ENCODE data around the gene PIAS4. TPM values are rescaled to one million over a fixed set of nuclear protein-coding genes. Genes with fewer than 3 reads are reported as not detected.

The PIAS4 gene
- total and polyA plus RNA-seq, 2 of the 13 experiments (the other 11 are each of a cell fraction or from before 2014, with no cell fraction given), result 9.0 to 20.1 TPM

DNA sequence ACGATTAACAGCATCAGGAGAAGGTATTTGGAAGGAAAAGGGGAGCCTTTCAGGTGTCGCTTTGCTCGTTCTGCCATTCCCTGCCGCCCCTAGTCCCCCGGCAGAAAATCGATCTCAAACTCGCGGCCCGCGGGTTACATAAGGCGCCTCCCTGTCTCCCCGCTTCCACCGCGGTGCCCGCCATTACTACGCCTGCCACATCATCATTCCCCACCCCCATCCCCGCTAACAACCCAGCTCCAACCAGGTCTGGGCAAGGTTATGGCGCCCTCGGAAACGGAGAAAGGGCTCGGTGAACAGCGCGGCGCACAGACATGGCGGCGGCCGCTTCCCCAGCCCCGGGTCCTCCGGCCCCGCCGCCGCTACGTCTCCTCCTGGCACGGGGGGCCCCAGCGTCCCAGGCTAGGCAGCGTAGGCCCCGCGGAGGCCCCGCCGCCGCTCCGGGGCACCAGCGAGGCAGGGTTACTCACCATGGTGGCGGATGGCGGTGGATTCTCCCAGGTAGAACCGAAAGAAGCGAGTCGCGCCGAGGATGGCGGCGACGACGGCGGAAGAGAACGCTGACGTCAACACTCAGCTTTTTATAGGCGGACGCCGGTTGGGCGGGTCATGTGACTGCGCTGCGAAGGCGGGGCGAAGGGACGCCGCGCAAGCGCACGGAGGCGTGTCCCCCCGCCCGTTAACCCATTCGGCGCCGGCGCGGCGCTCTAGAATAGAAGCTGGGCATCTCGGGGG is 22.5 kb upstream of the PIAS4 start, which contains the start of gene EEF2 (continued):
- TF ChIP-seq ZNF274 (CRISPR knock-in tag; IDR thresholded peaks at IDR 0.05) (peak; percentile 74; the same call in 1 of the 2 replicates), MBD4 (IDR thresholded peaks at IDR 0.05; ENCODE audit: borderline replicate concordance, low read length) (no peak), CREM (IDR thresholded peaks at IDR 0.05) (peak; percentile 78), CREM (CRISPR knock-in tag; IDR thresholded peaks at IDR 0.05) (no peak), PAWR (CRISPR knock-in tag; IDR thresholded peaks at IDR 0.05; ENCODE audit: borderline replicate concordance) (no peak), ZNF446 (CRISPR knock-in tag; IDR thresholded peaks at IDR 0.05) (peak; percentile 87; the same call in 1 of the 2 replicates), TFAP4 (IDR thresholded peaks at IDR 0.05; ENCODE audit: borderline replicate concordance, low read depth) (no peak; the same call in 1 of the 2 replicates), IKZF4 (CRISPR knock-in tag; IDR thresholded peaks at IDR 0.05; ENCODE audit: borderline replicate concordance, low read depth, not compliant biosample characterization) (no peak), KDM6A (CRISPR knock-in tag; IDR thresholded peaks at IDR 0.05; ENCODE audit: low read depth) (no peak), MZF1 (CRISPR knock-in tag; IDR thresholded peaks at IDR 0.05; ENCODE audit: borderline replicate concordance) (no peak), SIX1 (CRISPR knock-in tag; IDR thresholded peaks at IDR 0.05; ENCODE audit: borderline replicate concordance) (no peak), PLRG1 (conservative IDR thresholded peaks at IDR 0.05) (no peak), TP53 (CRISPR knock-in tag; conservative IDR thresholded peaks at IDR 0.05) (no peak), ZFYVE20 (CRISPR knock-in tag; IDR thresholded peaks at IDR 0.05; ENCODE audit: borderline replicate concordance, low read depth) (no peak), E2F5 (CRISPR knock-in tag; conservative IDR thresholded peaks at IDR 0.05) (no peak), NFE2L1 (CRISPR knock-in tag; IDR thresholded peaks at IDR 0.05; ENCODE audit: borderline replicate concordance) (no peak), ZNF768 (CRISPR knock-in tag; IDR thresholded peaks at IDR 0.05) (peak; percentile 89)
- TF ChIP-seq, protein P1, sequence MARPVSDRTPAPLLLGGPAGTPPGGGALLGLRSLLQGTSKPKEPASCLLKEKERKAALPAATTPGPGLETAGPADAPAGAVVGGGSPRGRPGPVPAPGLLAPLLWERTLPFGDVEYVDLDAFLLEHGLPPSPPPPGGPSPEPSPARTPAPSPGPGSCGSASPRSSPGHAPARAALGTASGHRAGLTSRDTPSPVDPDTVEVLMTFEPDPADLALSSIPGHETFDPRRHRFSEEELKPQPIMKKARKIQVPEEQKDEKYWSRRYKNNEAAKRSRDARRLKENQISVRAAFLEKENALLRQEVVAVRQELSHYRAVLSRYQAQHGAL (CRISPR knock-in tag; IDR thresholded peaks at IDR 0.05; ENCODE audit: not compliant biosample characterization), result peak; percentile 43
- TF ChIP-seq, protein P2, sequence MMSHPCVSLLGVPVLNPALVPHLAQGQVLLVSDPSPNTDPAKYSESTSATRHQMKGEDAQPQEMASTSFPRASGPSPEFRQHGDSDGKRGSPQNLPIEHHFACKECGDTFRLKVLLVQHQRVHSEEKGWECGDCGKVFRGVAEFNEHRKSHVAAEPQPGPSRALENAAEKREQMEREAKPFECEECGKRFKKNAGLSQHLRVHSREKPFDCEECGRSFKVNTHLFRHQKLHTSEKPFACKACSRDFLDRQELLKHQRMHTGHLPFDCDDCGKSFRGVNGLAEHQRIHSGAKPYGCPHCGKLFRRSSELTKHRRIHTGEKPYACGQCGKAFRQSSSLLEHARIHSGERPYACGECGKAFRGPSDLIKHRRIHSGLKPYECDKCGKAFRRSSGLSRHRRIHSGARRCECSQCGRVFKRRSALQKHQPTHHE (CRISPR knock-in tag; IDR thresholded peaks at IDR 0.05; ENCODE audit: borderline replicate concordance), result peak; percentile 77; the same call in 1 of the 2 replicates
- TF ChIP-seq, protein P3, sequence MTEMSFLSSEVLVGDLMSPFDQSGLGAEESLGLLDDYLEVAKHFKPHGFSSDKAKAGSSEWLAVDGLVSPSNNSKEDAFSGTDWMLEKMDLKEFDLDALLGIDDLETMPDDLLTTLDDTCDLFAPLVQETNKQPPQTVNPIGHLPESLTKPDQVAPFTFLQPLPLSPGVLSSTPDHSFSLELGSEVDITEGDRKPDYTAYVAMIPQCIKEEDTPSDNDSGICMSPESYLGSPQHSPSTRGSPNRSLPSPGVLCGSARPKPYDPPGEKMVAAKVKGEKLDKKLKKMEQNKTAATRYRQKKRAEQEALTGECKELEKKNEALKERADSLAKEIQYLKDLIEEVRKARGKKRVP (CRISPR knock-in tag; IDR thresholded peaks at IDR 0.05), result peak in 1 of 2 experiments; percentile 88; a peak in 2 of 4 replicates
- TF ChIP-seq, protein P4, sequence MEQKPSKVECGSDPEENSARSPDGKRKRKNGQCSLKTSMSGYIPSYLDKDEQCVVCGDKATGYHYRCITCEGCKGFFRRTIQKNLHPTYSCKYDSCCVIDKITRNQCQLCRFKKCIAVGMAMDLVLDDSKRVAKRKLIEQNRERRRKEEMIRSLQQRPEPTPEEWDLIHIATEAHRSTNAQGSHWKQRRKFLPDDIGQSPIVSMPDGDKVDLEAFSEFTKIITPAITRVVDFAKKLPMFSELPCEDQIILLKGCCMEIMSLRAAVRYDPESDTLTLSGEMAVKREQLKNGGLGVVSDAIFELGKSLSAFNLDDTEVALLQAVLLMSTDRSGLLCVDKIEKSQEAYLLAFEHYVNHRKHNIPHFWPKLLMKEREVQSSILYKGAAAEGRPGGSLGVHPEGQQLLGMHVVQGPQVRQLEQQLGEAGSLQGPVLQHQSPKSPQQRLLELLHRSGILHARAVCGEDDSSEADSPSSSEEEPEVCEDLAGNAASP (CRISPR knock-in tag; IDR thresholded peaks at IDR 0.05; ENCODE audit: borderline replicate concordance), result peak; percentile 60; the same call in 1 of the 2 replicates

Measured in HepG2 (cell line).